ENCODE data around the gene ACOX3.
A peak's percentile ranks its signal among the peaks of the same experiment; 100 is the strongest.
"Not testable (repeated sequence)": the region's sequence is repeated elsewhere in the genome, so short reads cannot be mapped to it uniquely, and the experiment has no call there.

The ACOX3 gene

GRCh38 chr4:8403976-8404375 lies 36.5 kb downstream of the ACOX3 start:
- no peak for DNase-seq

DNA sequence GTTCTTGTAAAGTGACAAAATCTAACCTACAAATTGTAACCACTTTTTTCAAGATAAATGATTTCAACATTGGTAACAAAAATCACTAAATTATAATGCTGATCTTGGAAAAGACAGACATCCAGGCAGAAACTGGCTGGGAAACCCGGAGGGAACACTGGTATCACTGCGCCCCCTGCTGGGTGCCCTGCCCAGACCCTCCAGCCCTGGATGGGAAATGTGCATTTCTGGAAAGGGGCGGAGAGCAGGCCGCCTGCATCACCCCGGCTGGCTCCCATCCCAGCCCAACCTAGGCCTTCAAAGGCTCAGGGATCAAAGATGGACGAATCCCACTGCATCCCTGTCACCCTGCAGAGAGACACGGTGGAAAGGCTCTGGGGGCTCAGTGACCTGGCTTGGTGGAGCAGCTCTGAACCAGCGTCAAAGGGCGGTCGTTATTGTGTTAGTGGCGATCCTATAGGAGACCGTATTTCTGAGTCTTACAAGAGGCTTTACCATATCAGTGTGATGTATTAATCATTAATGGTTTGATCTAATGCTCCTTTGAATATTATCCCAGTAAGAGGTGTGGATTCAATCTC lies 37.3 kb downstream of the ACOX3 start:
- DNase-seq, result peak; percentile 59

GRCh38 chr4:8402640-8403039 lies 37.9 kb downstream of the ACOX3 start:
- DNase-seq, result peak; percentile 31

- DNase-seq, result no peak
Measured at GRCh38 chr4:8402181-8402597, 38.3 kb downstream of the ACOX3 start.

GRCh38 chr4:8401665-8402064 lies 38.9 kb downstream of the ACOX3 start:
- no peak for DNase-seq

DNA sequence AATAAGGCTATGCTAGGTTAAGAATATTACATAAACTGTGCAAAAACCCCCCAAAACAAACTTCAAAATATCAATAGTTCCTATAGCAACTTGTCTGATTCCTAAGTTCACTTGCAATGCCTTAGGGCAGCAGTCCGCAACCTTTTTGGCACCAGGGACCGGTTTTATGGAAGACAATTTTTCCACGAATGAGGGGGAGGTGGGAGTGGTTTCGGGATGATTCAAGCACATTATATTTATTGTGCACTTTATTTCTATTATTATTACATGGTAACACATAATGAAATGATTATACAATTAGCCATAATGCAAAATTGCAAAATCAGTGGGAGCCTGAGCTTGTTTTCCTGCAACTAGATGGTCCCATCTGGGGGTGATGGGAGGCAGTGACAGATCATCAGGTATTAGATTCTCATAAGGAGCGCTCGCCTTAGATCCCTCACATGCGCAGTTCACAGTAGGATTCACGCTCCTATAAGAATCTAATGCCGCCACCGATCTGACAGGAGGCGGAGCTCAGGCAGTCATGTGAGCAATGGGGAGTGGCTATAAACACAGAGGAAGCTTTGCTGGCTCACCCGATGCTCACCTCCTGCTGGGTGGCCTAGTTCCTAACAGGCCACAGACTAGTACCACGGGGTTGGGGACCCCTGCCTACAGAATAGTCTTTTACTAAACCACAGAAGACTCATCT lies 39.7 kb downstream of the ACOX3 start:
- no peak for DNase-seq

DNA sequence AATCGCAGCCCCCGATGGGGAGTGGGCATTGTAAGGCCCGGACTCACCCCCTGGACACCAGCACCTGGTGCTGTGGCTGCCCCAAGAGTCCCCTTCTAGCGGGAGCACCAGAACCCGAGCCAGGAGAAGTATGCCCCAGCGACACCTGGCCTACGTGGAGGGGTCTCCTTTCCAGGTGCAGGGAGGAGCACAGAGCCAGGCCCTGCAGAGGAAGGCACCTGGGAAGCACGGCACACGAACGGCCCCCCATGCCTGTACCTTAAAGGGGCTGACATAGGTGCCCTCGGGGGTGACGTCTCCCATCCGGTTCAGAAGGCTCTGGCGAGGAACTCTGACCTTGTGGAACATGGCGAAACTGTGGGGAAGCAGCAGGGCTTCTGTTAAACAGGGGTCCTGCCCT lies 41.2 kb downstream of the ACOX3 start:
- DNase-seq, result no peak

- DNase-seq, result no peak
Measured at GRCh38 chr4:8398347-8398746, 42.2 kb downstream of the ACOX3 start.

GRCh38 chr4:8396762-8397406 lies 43.6 kb downstream of the ACOX3 start:
- no peak for DNase-seq

GRCh38 chr4:8395504-8396296 lies 44.8 kb downstream of the ACOX3 start:
- no peak for DNase-seq

DNA sequence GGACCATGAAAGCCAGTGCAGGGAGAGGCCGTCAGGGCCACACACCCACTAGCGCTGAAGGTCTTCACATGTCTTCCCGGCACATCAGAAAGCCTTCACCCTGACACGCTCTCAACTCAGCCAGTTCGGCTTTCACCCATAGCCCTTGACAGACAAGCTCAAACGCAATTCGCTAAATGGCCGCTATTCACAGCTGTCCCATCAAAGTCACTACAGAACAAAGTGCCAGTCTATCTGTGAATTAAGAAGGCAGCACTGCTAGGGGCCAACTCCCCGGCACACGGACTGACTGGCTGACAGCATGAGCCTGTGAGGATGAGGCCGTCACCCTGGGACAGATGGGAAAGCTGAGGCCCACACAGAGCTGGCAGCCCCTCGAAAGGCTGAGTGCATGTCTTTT lies 45.7 kb downstream of the ACOX3 start:
- no peak for DNase-seq

DNA sequence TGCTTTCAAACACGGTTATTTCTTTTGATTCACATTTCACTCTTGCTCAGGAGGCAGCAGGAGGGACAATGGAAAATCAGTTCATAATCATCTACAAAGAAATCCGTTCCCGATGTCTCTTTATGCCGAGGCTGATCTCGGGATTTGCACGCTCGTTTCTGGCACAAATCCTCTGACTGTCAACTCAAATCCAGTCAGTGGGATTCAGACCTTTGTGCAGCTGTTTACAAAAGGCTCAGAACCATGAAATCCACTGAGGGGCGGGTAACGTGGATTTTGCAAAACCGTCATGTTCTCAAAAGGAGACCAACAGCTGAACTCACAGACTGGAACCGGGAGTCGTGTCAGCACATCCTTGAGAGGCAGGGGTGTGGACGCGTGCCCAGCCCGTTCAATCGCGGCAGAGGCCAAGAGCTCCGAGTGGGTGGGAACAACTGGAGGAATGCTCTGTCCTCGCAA lies 46.4 kb downstream of the ACOX3 start:
- no peak for DNase-seq

GRCh38 chr4:8393593-8394038 lies 46.9 kb downstream of the ACOX3 start:
- DNase-seq, result no peak

DNA sequence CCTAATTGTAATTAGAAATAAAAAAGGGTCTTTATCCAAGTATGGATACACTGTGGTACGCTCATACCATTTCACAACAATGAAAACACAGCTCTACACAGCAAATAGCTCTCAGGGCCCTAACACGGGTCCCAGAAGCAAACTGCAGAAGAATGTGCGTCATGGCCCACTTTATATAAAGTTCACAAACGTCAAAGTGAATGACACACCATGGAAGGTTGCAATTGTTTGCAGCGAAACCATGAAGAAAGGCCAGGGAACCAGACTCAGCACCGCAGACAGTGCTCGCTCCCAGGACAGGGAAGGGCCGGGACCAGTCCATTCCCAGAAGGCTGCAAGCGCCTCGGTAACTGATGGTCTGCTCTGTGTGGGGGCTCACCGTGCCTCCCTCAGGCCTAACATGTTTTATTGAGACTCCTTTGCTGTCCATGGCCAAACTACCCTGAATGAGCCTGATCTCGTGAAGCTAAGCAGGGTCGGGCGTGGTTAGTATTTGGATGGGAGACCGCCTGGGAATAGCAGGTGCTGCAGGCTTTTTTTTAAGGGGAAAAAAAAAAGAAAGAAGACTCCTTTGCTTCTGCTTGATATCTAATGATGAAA lies 47.8 kb downstream of the ACOX3 start:
- no peak for DNase-seq

DNA sequence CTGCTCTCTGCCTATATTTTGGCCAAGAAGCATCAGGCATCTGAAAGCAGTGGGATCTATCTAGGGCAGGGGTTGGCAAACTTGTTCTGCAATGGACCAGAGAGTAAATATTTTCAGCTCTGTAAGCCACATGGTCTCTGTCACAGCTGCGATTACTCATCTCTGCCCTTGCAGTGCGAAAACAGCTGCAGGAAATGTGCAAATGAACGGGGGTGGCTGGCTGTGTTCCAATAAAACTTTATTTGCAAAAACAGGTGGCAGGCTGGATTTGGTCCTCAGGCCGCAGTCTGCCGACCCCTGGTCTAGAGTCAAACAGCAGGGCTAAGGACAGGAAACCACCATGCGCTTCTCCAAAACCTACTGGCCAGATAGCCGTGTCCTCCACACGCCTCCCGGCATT lies 48.6 kb downstream of the ACOX3 start:
- DNase-seq, result no peak

GRCh38 chr4:8391071-8391470 lies 49.5 kb downstream of the ACOX3 start:
- DNase-seq, result no peak

- DNase-seq, result no peak
Measured at GRCh38 chr4:8390577-8390976, 49.9 kb downstream of the ACOX3 start.

DNA sequence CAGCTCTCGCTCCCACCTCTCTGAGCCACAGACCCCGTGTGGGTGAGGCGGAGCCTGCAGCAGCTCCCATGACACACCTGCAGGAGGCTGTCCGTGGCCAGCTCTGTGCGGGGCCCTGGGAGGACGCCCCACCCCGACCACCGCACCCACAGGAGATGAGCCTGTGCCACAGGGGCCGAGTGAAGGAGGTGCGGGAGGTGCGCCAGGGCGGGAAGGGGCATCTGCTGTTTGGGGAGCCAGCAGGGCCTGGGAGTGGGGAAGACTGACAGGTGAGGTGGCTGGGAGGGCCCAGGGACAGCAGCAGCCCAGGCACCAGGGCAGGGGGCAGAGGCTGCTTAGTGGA lies 52.0 kb downstream of the ACOX3 start:
- DNase-seq, result no peak

- DNase-seq, result no peak
Measured at GRCh38 chr4:8387615-8388527, 52.7 kb downstream of the ACOX3 start.

DNA sequence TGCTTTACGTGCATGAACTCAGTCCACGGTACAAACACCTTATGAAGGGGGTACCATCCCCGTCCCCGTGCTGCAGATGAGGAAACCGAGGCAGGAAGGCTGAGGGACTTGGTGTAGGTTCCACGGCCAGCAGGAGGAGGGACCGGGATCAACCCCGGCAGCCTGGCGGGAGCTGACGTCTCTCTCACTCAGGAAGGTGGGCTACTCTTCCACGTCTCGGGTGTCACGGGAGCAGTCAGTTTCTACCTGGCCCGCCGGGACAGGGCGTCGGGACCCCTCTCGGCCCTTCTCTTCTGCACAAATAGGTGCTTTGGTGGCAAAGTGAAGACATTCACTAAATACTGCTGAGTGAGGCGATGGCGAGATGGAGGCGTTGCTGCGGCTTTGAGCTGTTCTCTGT lies 53.3 kb downstream of the ACOX3 start:
- DNase-seq, result no peak

DNA sequence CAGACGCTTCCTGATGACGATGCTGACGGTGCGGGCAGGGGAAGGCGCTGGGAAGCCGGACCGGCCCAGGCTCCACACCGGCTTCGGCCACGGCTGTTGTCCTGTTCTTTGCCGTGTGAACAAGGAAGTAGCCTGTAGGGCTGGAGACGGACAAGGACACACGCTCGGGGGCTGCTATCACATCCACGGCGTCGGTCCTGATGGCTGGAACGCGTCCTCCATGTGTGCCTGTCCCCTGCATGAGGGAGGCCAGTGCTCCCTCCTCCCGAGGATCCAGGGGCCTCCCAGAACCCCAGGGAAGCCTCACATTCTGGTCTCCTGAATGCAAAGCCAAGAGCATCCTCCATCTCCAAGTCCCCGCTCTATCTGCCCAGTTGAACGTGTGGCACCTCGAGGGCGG lies 53.8 kb downstream of the ACOX3 start:
- DNase-seq, result no peak

DNA sequence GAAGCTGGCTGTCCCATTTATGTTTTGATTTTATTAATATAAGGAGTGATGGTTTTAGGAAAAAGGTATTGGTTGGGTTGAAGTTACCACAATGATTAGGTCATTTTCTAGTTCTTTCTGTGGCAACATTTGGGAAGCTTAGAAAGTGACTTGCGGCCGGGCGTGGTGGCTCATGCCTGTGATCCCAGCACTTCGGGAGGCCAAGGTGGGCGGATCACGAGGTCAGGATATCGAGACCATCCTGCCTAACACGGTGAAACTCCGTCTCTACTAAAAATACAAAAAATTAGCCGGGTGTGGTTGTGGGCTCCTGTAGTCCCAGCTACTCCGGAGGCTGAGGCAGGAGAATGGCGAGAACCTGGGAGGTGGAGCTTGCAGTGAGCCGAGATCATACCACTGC lies 54.4 kb downstream of the ACOX3 start:
- DNase-seq, result not testable (repeated sequence)
